CD4-positive, alpha-beta T cell treated with Interleukin-21 for 1 hour (primary cell): ENCODE measurements around the gene FKBP5.
"Not testable (repeated sequence)": the region's sequence is repeated elsewhere in the genome, so short reads cannot be mapped to it uniquely, and the experiment has no call there.

Experiments
- DNase-seq: peaks from one replicate; pipeline ENCODE4 v3.0.0-alpha.2; 2020

The FKBP5 gene

GRCh38 chr6:35687658-35688604 lies 784 bp downstream of the FKBP5 start:
- peak; percentile 59 for DNase-seq

- no peak for DNase-seq
Observed at GRCh38 chr6:35686873-35687555, 1.7 kb downstream of the FKBP5 start.

- no peak for DNase-seq
Observed at GRCh38 chr6:35686436-35686835, 2.3 kb downstream of the FKBP5 start.

- DNase-seq = no peak
Observed at GRCh38 chr6:35683267-35683666, 5.4 kb downstream of the FKBP5 start.

GRCh38 chr6:35681298-35681697 lies 7.4 kb downstream of the FKBP5 start:
- DNase-seq = no peak

- no peak for DNase-seq
Observed at GRCh38 chr6:35679399-35679798, 9.3 kb downstream of the FKBP5 start.

- no peak for DNase-seq
Observed at GRCh38 chr6:35678814-35679213, 9.9 kb downstream of the FKBP5 start.

GRCh38 chr6:35678021-35678654 lies 10.6 kb downstream of the FKBP5 start:
- DNase-seq = no peak

GRCh38 chr6:35677456-35677855 lies 11.3 kb downstream of the FKBP5 start:
- DNase-seq = no peak

- DNase-seq = no peak
Observed at GRCh38 chr6:35675871-35676459, 12.8 kb downstream of the FKBP5 start.

- no peak for DNase-seq
Observed at GRCh38 chr6:35674594-35674993, 14.1 kb downstream of the FKBP5 start.

GRCh38 chr6:35673755-35674154 lies 15.0 kb downstream of the FKBP5 start:
- DNase-seq = no peak

GRCh38 chr6:35673284-35673666 lies 15.4 kb downstream of the FKBP5 start:
- DNase-seq = not testable (repeated sequence)

- DNase-seq = not testable (repeated sequence)
Observed at GRCh38 chr6:35670453-35670852, 18.3 kb downstream of the FKBP5 start.

- peak; percentile 47 for DNase-seq
Observed at GRCh38 chr6:35669451-35670045, 19.2 kb downstream of the FKBP5 start.

GRCh38 chr6:35668744-35669450 lies 19.8 kb downstream of the FKBP5 start:
- no peak for DNase-seq

GRCh38 chr6:35668096-35668495 lies 20.6 kb downstream of the FKBP5 start:
- no peak for DNase-seq

- peak; percentile 24 for DNase-seq
Observed at GRCh38 chr6:35665573-35665972, 23.1 kb downstream of the FKBP5 start.

GRCh38 chr6:35664945-35665344 lies 23.8 kb downstream of the FKBP5 start:
- no peak for DNase-seq

- DNase-seq = peak; percentile 23
Observed at GRCh38 chr6:35663447-35664235, 25.1 kb downstream of the FKBP5 start.

GRCh38 chr6:35662999-35663398 lies 25.7 kb downstream of the FKBP5 start:
- DNase-seq = no peak
